Ureter (tissue), 1 donor: Measurements from ENCODE around the gene ZNF581. TPM values are rescaled to one million over a fixed set of nuclear protein-coding genes. Genes with fewer than 3 reads are reported as not detected.

Experiments used
- DNase-seq: peaks from one replicate; pipeline ENCODE4 v3.0.0-alpha.2; 2020; ENCODE audit warnings: low spot score
- total RNA-seq: library from RNA; stranded (reverse); gene quantifications from one replicate; pipeline ENCODE4 v1.2.4, GENCODE V29; 2023
- donor health status: DM: yes; HTN: yes; CAD: no.

ZNF581 gene
- total RNA-seq, 1 donor from 2014 or later = 22.7 TPM

GRCh38 chr19:55626350-55626749 lies 17.1 kb upstream of the ZNF581 start:
- no peak for DNase-seq

- DNase-seq = peak; percentile 93
These were observed 11.0 kb upstream of the ZNF581 start for GRCh38 chr19:55632463-55632834.

GRCh38 chr19:55633861-55634260 lies 9.6 kb upstream of the ZNF581 start:
- no peak for DNase-seq

GRCh38 chr19:55635334-55635717 lies 8.1 kb upstream of the ZNF581 start:
- no peak for DNase-seq

GRCh38 chr19:55635856-55636440 lies 7.5 kb upstream of the ZNF581 start:
- no peak for DNase-seq

- DNase-seq = no peak
These were observed 6.7 kb upstream of the ZNF581 start for GRCh38 chr19:55636723-55637122.

- no peak for DNase-seq
These were observed 5.9 kb upstream of the ZNF581 start for GRCh38 chr19:55637534-55637933.

- no peak for DNase-seq
These were observed 4.5 kb upstream of the ZNF581 start for GRCh38 chr19:55638864-55639359.

GRCh38 chr19:55640043-55640576 lies 3.3 kb upstream of the ZNF581 start:
- peak; percentile 65 for DNase-seq

- DNase-seq = peak; percentile 76
These were observed 2.6 kb upstream of the ZNF581 start, which contains the start of gene ZNF580 for GRCh38 chr19:55640577-55641425. ZNF580 (plus strand) TSS chr19:55641002; CDS start chr19:55642509, 1,507 bp downstream.

- DNase-seq = no peak
These were observed 1.9 kb upstream of the ZNF581 start for GRCh38 chr19:55641426-55642152.

GRCh38 chr19:55642153-55643002 lies 1.1 kb upstream of the ZNF581 start:
- DNase-seq = no peak

- no peak for DNase-seq
These were observed 383 bp downstream of the ZNF581 start for GRCh38 chr19:55643887-55644176.

- DNase-seq = no peak
These were observed 863 bp downstream of the ZNF581 start for GRCh38 chr19:55644191-55644833.

GRCh38 chr19:55644842-55645511 lies 1.5 kb downstream of the ZNF581 start:
- no peak for DNase-seq

GRCh38 chr19:55645512-55645881 lies 2.0 kb downstream of the ZNF581 start:
- no peak for DNase-seq

GRCh38 chr19:55646889-55647731 lies 3.7 kb downstream of the ZNF581 start:
- DNase-seq = no peak

- peak; percentile 62 for DNase-seq
These were observed 4.5 kb downstream of the ZNF581 start, which contains the start of gene CCDC106 for GRCh38 chr19:55647732-55648584. CCDC106 (plus strand) TSS chr19:55648212; CDS start chr19:55649047, 835 bp downstream.
